HepG2 (cell line): ENCODE results near the gene HCFC1. TPM values are rescaled to one million over a fixed set of nuclear protein-coding genes. Genes with fewer than 3 reads are reported as not detected.

Source experiments
- CBX5 ChIP-seq: sonication (generic); formaldehyde crosslinking; IDR thresholded peaks from 2 replicates; pipeline ENCODE4 v1.4.0; 2020; ENCODE audit warnings: missing genetic modification reagents, borderline replicate concordance
- CEBPB ChIP-seq: IDR thresholded peaks from 2 replicates; pipeline ENCODE4 v1.6.1; 2011; ENCODE audit warnings: low read depth, low read length, improper control_type of control experiment, borderline replicate concordance
- LRRFIP1 ChIP-seq: sonication (generic); formaldehyde crosslinking; conservative IDR thresholded peaks from 2 replicates; pipeline ENCODE4 v1.4.0; 2020; ENCODE audit warnings: missing genetic modification reagents
- MEIS2 ChIP-seq: sonication (generic); formaldehyde crosslinking; IDR thresholded peaks from 2 replicates; pipeline ENCODE4 v1.9.0; 2021; ENCODE audit warnings: mild to moderate bottlenecking, missing genetic modification reagents
- PHF5A ChIP-seq: IDR thresholded peaks from one replicate; pipeline ENCODE4 v1.6.1; 2018; ENCODE audit warnings: low read depth, missing genetic modification reagents; ENCODE audit not compliant: unreplicated experiment
- SALL1 ChIP-seq: sonication (generic); formaldehyde crosslinking; IDR thresholded peaks from 2 replicates; pipeline ENCODE4 v1.8.0; 2022; ENCODE audit warnings: mild to moderate bottlenecking, missing genetic modification reagents
- ZBTB25 ChIP-seq: IDR thresholded peaks from 2 replicates; pipeline ENCODE4 v1.6.1; 2018; ENCODE audit warnings: missing genetic modification reagents
- ZFP36L2 ChIP-seq: sonication (generic); formaldehyde crosslinking; IDR thresholded peaks from 2 replicates; pipeline ENCODE4 v1.4.0; 2020; ENCODE audit warnings: missing genetic modification reagents
- ZGPAT ChIP-seq: IDR thresholded peaks from 2 replicates; pipeline ENCODE4 v1.6.1; 2016; ENCODE audit warnings: mild to moderate bottlenecking
- ZNF142 ChIP-seq: sonication (generic); formaldehyde crosslinking; IDR thresholded peaks from 2 replicates; pipeline ENCODE4 v1.4.0; 2020; ENCODE audit warnings: missing genetic modification reagents
- ZNF143 ChIP-seq: sonication (generic); formaldehyde crosslinking; IDR thresholded peaks from 2 replicates; pipeline ENCODE4 v1.4.0; 2020; ENCODE audit warnings: missing genetic modification reagents
- ZNF274 ChIP-seq: sonication (generic); formaldehyde crosslinking; IDR thresholded peaks from 2 replicates; pipeline ENCODE4 v1.5.1; 2020; ENCODE audit warnings: mild to moderate bottlenecking, missing genetic modification reagents
- ZNF576 ChIP-seq: sonication (generic); formaldehyde crosslinking; IDR thresholded peaks from 2 replicates; pipeline ENCODE4 v1.4.0; 2020; ENCODE audit warnings: mild to moderate bottlenecking, missing genetic modification reagents
- ZNF629 ChIP-seq: sonication (generic); formaldehyde crosslinking; conservative IDR thresholded peaks from 2 replicates; pipeline ENCODE4 v1.5.0; 2020; ENCODE audit warnings: missing genetic modification reagents
- ZNF776 ChIP-seq: sonication (generic); formaldehyde crosslinking; IDR thresholded peaks from 2 replicates; pipeline ENCODE4 v1.4.0; 2020; ENCODE audit warnings: mild to moderate bottlenecking, missing genetic modification reagents
- polyA plus RNA-seq, 8 experiments: library from polyadenylated mRNA; depleted of rRNA in 3 of 8; stranded (reverse) in 7 of 8; unstranded in 1 of 8; fragments of >200 nt; fragmentation: Illumina TruSeq in 4 of 8; extraction: Trizol in 4 of 8; gene quantifications; 2 replicates each; pipeline versions ENCODE4 v1.2.1 to v1.2.3, GENCODE V29; 2011 to 2016; ENCODE audit warnings: low read depth in 4 of 8, missing spikeins in 1 of 8, mixed read lengths in 1 of 8; ENCODE audit not compliant: insufficient read depth in 1 of 8
- total RNA-seq, 5 experiments: library from RNA; depleted of rRNA; stranded (reverse); fragments of >200 nt; fragmentation: Illumina TruSeq; extraction: Trizol; gene quantifications; 2 replicates each; pipeline ENCODE4 v1.2.3, GENCODE V29; 2016; ENCODE audit warnings: low read depth in 1 of 5

Gene HCFC1
- total and polyA plus RNA-seq, 2 of the 13 experiments (the other 11 are each of a cell fraction or from before 2014, with no cell fraction given) = 5.8 to 17.8 TPM

GRCh38 chrX:153924149-153924861 is 47.3 kb downstream of the HCFC1 start (continued):
- TF ChIP-seq ZNF142 (no peak), ZNF274 (CRISPR knock-in tag) (no peak), ZBTB25 (CRISPR knock-in tag) (no peak), ZNF576 (CRISPR knock-in tag) (no peak), ZFP36L2 (CRISPR knock-in tag) (no peak), SALL1 (CRISPR knock-in tag) (0 out of 2 replicates have a peak, but pooled peaks have one; percentile 15), ZNF629 (no peak), CBX5 (CRISPR knock-in tag) (no peak), PHF5A (CRISPR knock-in tag) (no peak), ZNF143 (no peak), CEBPB (no peak), ZNF776 (CRISPR knock-in tag) (no peak), ZGPAT (0 out of 2 replicates have a peak, but pooled peaks have one; percentile 24), MEIS2 (no peak), LRRFIP1 (CRISPR knock-in tag) (no peak)
